ENCODE measurements around the gene TRIM31.
A peak's percentile ranks its signal among the peaks of the same experiment; 100 is the strongest.

TRIM31 gene

DNA sequence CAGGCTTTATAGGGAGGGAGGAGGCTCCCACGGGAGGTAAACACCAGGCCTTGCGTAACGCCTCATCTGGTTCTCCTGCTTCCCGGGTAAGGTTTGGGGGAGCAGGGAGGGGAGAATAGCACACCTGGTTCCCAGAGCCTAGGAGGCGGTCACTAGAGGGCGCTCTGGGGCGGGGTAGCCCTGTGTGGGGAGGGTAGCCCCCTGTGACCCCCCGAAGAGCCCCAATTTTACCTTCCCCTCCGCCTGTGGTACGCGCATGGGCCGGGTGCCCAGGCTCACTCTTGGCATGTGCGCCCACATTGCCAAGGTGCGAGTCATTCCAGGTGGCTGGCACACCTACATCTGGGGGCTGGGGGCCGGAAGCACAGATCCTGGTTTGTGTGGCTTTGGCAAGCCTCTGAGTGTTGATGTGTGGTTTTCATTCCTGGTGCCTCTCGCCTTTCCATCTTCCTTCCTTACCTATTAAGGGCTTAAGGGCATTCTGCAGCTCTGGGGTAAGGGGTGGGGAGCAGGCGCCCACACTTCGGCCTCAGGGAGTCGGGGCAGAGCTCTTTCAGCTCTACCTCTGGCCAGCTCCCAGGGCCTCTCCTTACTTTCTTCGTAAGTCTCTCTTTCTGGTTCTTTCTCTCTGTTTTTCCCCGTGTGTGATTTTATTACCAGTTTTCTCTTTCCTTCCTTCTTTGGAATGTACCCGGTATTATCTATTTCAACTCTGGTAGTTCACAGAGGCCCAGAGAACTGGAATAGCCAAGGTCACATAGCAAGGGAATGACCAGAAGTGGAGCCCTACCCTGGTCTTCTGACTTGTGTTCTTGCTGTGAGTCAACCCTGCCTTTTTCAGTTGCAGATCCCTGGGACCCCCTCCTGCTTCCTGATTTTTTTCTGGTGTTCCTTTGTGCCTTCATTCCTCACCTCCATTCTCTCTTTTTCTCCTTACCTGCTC lies 36.8 kb downstream of the TRIM31 start:
- no peak for DNase-seq (ENCODE audit: low read depth)

DNA sequence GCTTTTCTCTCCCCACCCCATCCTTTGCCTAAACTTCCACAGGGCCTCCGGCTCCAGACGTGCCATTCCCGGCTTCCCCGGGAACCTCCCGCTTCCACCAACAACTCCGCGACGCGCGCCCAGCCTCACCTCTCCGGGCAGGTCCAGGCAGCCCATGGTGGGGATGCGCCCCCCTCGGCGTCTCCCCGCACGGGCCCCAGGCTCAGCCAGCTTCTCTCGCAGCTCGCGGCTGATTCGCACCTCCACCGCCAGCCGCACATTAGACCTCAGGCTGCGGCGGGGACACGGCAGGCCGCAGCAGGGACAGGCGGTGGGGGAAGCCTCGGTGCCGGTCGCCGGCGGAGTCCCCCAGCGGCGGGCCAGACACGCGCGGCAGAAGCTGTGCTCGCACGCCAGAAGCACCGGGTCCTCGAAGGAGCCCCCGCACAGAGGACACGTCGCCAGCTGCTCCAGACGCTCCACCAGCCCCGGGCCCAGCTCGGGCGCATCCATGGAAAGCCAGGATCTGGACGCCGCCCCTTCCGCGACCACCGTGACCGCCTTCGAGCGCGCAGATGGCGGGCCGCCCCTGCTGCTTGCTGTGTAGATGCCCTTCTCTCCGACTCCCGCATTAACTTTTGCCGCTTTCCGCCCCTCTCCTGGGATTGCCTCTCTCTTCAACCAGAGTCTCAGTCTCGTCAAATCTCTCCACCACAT lies 37.6 kb downstream of the TRIM31 start, which contains the start of gene RNF39:
TSS of gene RNF39 (minus strand) at position 676 of the 696 bp plus-strand sequence. CDS start at position 492, 184 bp downstream.
- no peak for DNase-seq (ENCODE audit: low read depth)

GRCh38 chr6:30074331-30075093 lies 38.4 kb downstream of the TRIM31 start:
- DNase-seq (ENCODE audit: low read depth), result no peak

DNA sequence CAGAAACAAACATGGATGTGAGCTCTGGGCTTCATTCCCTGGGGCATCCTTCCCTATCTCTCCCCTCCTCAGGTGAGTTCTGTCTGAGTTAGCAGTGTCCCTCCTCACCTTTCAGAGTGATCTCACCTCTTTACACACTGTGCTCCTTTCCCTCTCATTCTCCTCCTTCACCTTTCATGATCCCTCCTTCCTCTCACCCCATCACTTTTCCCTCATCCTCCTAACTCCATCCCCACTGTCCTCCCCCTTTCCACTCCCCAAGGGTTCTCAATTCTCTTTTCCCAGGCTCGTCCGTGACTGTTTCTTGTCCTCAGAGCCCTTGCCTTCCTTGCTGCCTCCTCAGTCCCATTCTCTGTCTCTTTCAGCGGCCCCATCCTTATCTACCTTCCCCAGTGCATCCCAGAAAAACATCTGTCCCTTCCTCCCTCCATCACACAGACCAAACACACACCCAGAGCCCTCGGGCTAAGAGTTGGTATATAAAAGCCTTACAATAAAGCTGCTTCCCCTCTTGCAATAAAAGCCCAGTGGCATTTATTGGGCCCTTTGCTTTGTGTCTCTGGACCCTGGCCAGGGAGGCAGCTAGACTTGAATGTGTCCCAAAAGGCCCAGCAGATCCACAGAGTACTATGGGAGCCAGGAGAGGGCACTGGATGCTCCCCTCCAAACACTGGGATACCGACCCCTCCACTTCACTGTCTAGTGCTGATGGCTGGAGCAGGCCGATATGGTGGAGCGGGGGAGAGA lies 39.2 kb downstream of the TRIM31 start:
- no peak for DNase-seq (ENCODE audit: low read depth)

GRCh38 chr6:30071858-30072257 lies 41.0 kb downstream of the TRIM31 start:
- DNase-seq (ENCODE audit: low read depth), result no peak

DNA sequence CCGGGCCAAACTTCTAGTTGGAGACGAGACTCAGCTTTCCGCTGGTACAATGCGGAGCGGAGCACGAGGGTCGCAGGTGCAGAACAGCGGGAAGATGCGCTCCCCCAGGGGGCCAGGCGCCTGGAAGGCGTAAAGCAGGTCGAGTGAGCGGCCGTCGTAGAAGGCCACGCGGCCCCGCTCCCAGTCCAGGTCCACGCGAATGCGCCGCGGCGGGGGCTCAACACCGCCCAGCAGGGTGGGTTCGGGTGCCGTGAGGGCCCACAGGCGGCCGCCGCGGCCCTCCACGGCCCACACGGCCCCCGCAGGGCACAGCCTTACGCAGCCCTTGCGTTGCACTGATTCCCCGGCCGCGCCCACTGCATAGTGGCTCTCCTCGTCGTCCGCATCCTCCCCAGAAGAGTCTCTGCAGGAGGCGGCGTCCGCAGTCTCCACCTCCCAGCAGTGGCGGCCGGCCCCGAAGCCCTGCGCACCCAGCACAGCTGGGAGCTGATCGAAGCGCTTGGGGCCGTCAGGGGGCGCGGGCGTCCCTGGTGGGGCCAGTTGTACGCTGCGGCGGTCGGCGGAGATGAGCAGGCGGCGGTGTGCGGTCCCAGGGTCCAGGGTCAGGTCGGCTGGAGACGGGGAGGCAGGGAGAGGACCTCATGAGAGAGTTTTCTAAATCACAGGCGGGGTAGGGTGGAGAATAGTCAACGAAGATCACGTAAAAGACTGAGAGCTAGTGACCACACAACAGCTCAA lies 41.6 kb downstream of the TRIM31 start:
- no peak for DNase-seq (ENCODE audit: low read depth)

- DNase-seq (ENCODE audit: low read depth), result no peak
Observed at GRCh38 chr6:30067460-30068139, 45.3 kb downstream of the TRIM31 start.

DNA sequence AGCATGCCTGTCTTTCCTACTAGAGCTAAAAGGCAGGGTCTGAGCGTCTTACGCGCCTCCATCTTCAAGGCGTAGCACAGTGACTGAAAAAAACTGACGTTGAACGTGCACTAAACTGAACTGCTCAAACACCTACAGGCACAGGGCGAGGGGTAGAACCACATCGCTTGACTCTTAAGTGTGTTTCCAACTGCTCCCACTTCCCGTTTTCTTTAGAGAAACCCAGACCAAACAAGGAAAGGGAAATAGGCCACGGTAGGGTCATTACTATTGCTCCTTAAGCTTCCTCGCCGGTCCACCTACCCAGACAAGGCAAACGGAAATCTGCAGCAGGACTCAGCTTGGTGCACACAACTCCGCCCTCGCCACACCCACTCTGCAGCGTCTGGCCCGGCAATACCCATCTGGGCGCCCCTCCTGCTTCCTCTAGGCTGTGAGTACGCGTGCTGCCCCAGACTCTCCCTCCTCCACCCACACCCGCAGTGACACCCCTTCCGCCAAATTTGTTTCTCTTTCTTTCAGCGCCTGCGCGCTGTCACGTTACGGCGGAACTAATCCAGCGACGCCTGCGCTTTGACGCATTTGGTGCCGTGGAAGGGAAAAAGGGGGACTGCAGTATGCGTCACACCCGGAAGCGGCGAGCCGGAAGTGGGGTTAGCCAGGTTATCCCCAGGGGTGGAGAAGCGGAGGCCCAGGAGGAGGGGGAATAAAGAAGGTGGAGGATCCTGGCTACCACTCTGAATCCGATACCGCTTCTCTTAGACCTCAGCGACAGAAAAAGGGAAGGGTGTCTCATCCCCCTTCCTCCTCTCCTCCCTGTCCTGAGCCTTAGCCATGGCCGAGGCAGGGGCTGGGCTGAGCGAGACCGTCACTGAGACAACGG lies 46.1 kb downstream of the TRIM31 start, which contains the start of gene PPP1R11:
TSS of gene PPP1R11 (plus strand) at position 622 of the 883 bp plus-strand sequence. CDS start at position 835, 213 bp downstream.
- peak; percentile 98 for DNase-seq (ENCODE audit: low read depth)

DNA sequence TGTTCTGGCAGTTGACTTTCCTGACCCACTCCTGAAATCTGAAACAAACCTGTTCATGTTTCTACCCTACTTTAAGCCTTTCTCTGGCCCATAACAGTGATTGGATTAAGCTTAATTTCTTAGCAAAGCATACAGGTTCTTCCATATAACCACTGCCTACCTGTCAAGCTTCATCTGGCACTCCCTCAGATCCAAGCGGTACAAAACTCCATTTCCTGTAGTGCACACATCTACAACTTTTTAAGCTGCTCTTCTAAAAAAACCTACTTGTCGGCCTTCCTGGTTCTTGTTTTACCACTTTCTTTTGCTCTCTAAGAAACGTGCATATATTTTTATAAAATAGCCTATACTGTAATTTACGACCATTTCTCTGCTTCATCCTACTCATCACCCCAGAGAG lies 46.8 kb downstream of the TRIM31 start:
- no peak for DNase-seq (ENCODE audit: low read depth)

- no peak for DNase-seq (ENCODE audit: low read depth)
Observed at GRCh38 chr6:30063315-30063714, 49.6 kb downstream of the TRIM31 start.

DNA sequence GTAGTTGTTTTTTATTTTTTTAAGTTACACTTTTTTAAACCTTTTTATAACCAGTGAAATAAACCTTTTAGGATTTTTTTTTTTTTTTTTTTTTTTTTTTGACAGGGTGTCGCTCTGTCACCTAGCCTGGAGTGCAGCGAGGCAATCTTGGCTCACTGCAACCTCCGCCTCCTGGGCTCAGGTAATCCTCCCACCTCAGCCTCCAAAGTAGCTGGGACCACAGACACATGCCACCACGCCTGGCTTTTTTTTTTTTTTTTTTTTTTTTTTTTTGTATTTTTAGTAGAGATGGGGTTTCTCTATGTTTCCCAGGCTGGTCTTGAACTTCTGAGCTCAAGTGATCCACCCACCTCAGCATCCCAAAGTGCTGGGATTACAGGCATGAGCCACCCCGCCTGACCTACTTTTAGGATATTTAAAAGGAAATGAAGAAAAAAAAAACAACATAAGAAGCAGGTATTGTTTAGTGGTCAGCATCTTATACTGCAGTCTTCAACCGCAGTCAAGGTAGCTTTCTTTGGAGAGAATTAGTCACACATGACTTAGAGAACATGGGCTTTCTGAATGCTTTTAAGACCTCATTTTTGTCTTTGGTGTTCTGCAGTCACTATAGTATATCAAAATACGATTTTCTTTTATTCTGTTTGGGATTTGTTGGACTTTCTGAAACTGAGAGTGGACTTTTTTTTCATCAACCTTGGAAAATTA lies 50.3 kb downstream of the TRIM31 start:
- no peak for DNase-seq (ENCODE audit: low read depth)

- DNase-seq (ENCODE audit: low read depth), result no peak
Observed at GRCh38 chr6:30061858-30062458, 50.9 kb downstream of the TRIM31 start.

- peak; percentile 78 for DNase-seq (ENCODE audit: low read depth)
Observed at GRCh38 chr6:30061092-30061857, 51.6 kb downstream of the TRIM31 start, which contains the start of gene POLR1H. TSS of gene POLR1H (plus strand) at chr6:30061265. CDS start at chr6:30061525, 260 bp downstream.

DNA sequence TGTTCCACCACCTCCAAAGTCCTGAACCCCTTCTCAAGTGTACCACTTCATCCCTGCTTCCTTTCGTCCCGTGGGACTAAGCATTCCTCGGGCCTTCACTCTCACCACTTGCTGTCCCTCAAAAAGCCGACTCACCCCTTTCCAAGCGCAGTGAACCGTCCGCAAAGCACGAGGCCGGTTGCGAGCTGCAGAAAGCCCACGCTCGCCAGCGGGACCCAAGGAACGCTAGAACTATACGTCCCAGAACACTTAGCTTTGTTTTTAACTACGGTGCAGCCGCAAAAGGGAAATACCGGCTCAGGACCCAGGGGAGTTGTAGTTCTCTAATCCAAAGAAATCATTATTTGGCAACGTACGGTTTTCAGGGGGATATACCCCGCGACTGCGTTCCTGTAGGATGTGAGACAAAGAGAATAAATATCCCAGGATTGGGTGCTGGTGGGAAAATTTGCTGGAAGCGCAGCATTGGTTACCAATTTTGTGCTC lies 52.2 kb downstream of the TRIM31 start:
- no peak for DNase-seq (ENCODE audit: low read depth)

GRCh38 chr6:30055513-30055912 lies 57.4 kb downstream of the TRIM31 start:
- no peak for DNase-seq (ENCODE audit: low read depth)

GRCh38 chr6:30053682-30054081 lies 59.2 kb downstream of the TRIM31 start:
- no peak for DNase-seq (ENCODE audit: low read depth)

All from activated gamma-delta T cell treated with anti-CD3 and anti-CD28 coated beads, Interleukin-2, amount 50 U/mL, for 16 hours (primary cell).